Erythroblast (primary cell): ENCODE measurements around the gene BRIP1.

Experiments used
- GATA1 ChIP-seq: IDR thresholded peaks from 2 replicates; pipeline ENCODE4 v1.6.1; 2011; ENCODE audit warnings: low read depth, mild to moderate bottlenecking, control low read depth, low read length, moderate library complexity
- POLR2A ChIP-seq: IDR thresholded peaks from 2 replicates; pipeline ENCODE4 v1.6.1; 2011; ENCODE audit warnings: mild to moderate bottlenecking, low read length

- TF ChIP-seq POLR2A, result no peak
- TF ChIP-seq GATA1, result no peak
Observed at GRCh38 chr17:61735807-61736206, 127.5 kb downstream of the BRIP1 start.
